K562 (cell line): ENCODE measurements around the gene ADNP2. TPM values are rescaled to one million over a fixed set of nuclear protein-coding genes. Genes with fewer than 3 reads are reported as not detected.

ENCODE experiments used
- ATAC-seq: fragments of 200-7000 bp; cut with Tn5 transposase; 3 replicates; pipeline ENCODE4 v1.9.1; 2020; ENCODE audit warnings: moderate library complexity
- BruUV-seq: library from RNA; stranded (reverse); fragments of 400-500 nt; replicated peaks from 2 replicates; lab custom pipeline; 2021; lab: Mats Ljungman, UMichigan
- CTCF ChIA-PET: fragments of 300-600 bp; formaldehyde crosslinking; extraction: SDS; loops from one replicate; lab custom pipeline; 2021; ENCODE audit warnings: low intra/inter-chr PET ratio; lab: Yijun Ruan, JAX
- POLR2A ChIA-PET: fragments of 300-600, 350-650 bp; sonication (Branson Sonifier 250); formaldehyde crosslinking; extraction: SDS; loops from one replicate; lab custom pipeline; 2021; ENCODE audit warnings: antibody characterized with exemption, inconsistent platforms; lab: Yijun Ruan, JAX
- DNase-seq, 4 experiments: peaks; one replicate each; pipeline versions ENCODE4 v3.0.0 to v3.0.0-alpha.2; 2011 to 2018; ENCODE audit warnings: low spot score in 3 of 4, mixed read lengths in 3 of 4; ENCODE audit errors: extremely low read depth in 1 of 4
- FAIRE-seq: peaks from 2 replicates; lab custom pipeline; 2011; peaks lifted over from hg19 to GRCh38; lab: Jason Lieb, UNC
- H2AFZ ChIP-seq: 2 replicates; pipeline ENCODE4 v1.6.0; 2011; ENCODE audit warnings: low read depth, low read length, control low read depth, inconsistent platforms
- H3K27ac ChIP-seq: fragments of 200-600 bp; 3 replicates; pipeline ENCODE4 v1.8.0; 2011; ENCODE audit warnings: low read depth, mild to moderate bottlenecking, control low read depth, inconsistent platforms, low read length, moderate library complexity, mixed read lengths; ENCODE audit errors: extremely low read depth
- H3K27me3 ChIP-seq, 2 experiments: fragments of 300-600 bp in 1 of 2; 2 replicates in 1 of 2; 3 replicates in 1 of 2; pipeline versions ENCODE4 v1.6.0 to v1.8.0; 2011; ENCODE audit warnings: inconsistent platforms in 2 of 2, low read length in 2 of 2, mild to moderate bottlenecking in 1 of 2, mixed read lengths in 1 of 2, moderate library complexity in 1 of 2; ENCODE audit not compliant: control insufficient read depth in 2 of 2, insufficient read depth in 2 of 2
- H3K36me3 ChIP-seq: fragments of 300-600 bp; 3 replicates; pipeline ENCODE4 v1.8.0; 2011; ENCODE audit warnings: mild to moderate bottlenecking, low read length, inconsistent platforms; ENCODE audit not compliant: control insufficient read depth, insufficient read depth
- H3K4me1 ChIP-seq, 2 experiments: fragments of 200-600 bp in 1 of 2; replicated peaks in 1 of 2; 2 replicates in 1 of 2; 3 replicates in 1 of 2; pipeline versions ENCODE4 v1.5.1 to v1.8.0; 2011; ENCODE audit warnings: inconsistent platforms in 2 of 2, low read length in 2 of 2, mild to moderate bottlenecking in 1 of 2, mixed read lengths in 1 of 2, moderate library complexity in 1 of 2; ENCODE audit not compliant: control insufficient read depth in 2 of 2, insufficient read depth in 2 of 2
- H3K4me2 ChIP-seq: 2 replicates; pipeline ENCODE4 v1.6.1; 2011; ENCODE audit warnings: low read length, control low read depth, inconsistent platforms, mixed read lengths; ENCODE audit not compliant: insufficient read depth
- H3K4me3 ChIP-seq: fragments of 200-600 bp; sonication (generic), shearing (Covaris generic); 2 replicates; pipeline ENCODE4 v1.5.1; 2016; ENCODE audit warnings: control low read depth, inconsistent platforms
- H3K79me2 ChIP-seq: fragments of 200-600 bp; 3 replicates; pipeline ENCODE4 v1.8.0; 2011; ENCODE audit warnings: low read length, inconsistent platforms; ENCODE audit not compliant: control insufficient read depth, insufficient read depth
- H3K9ac ChIP-seq, 2 experiments: 2 replicates each; pipeline versions ENCODE4 v1.6.0 to v1.6.1; 2011; ENCODE audit warnings: low read depth in 2 of 2, low read length in 2 of 2, control low read depth in 1 of 2, inconsistent platforms in 1 of 2, mild to moderate bottlenecking in 1 of 2, mixed read lengths in 1 of 2; ENCODE audit not compliant: insufficient read depth in 1 of 2
- H3K9me1 ChIP-seq: one replicate; pipeline ENCODE4 v1.6.0; 2011; ENCODE audit warnings: inconsistent platforms, mild to moderate bottlenecking, low read length, moderate library complexity; ENCODE audit not compliant: control insufficient read depth, insufficient read depth
- H3K9me3 ChIP-seq: replicated peaks from 2 replicates; pipeline ENCODE4 v1.5.1; 2011; ENCODE audit warnings: low read depth, low read length, inconsistent platforms; ENCODE audit not compliant: control insufficient read depth, insufficient read depth
- H4K20me1 ChIP-seq: replicated peaks from 2 replicates; pipeline ENCODE4 v1.6.1; 2011; ENCODE audit warnings: low read length, inconsistent platforms, mixed read lengths; ENCODE audit not compliant: control insufficient read depth, insufficient read depth
- BRF2 ChIP-seq: IDR thresholded peaks from 3 replicates; pipeline ENCODE4 v1.6.1; 2011; ENCODE audit warnings: borderline replicate concordance, mild to moderate bottlenecking; ENCODE audit not compliant: insufficient read length, insufficient read depth
- CREM ChIP-seq: IDR thresholded peaks from 2 replicates; pipeline ENCODE4 v1.6.1; 2014; ENCODE audit warnings: antibody characterized with exemption, low read depth
- DMBX1 ChIP-seq: fragments of 250-450 bp; sonication (Bioruptor Pico); IDR thresholded peaks from 2 replicates; pipeline ENCODE4 v1.8.0; 2022; ENCODE audit warnings: inconsistent platforms, mild to moderate bottlenecking, moderate library complexity, borderline replicate concordance
- FOXO4 ChIP-seq: fragments of 450-650 bp; formaldehyde crosslinking; IDR thresholded peaks from 2 replicates; pipeline ENCODE4 v1.4.0; 2020; ENCODE audit warnings: mild to moderate bottlenecking, moderate library complexity
- PRDM10 ChIP-seq: fragments of 450-650 bp; IDR thresholded peaks from 2 replicates; pipeline ENCODE4 v1.6.1; 2018; ENCODE audit not compliant: partially characterized antibody
- WGBS: fragments of 100-300 bp; shearing (Covaris generic); methylation state at CpG from one replicate; pipeline ENCODE4 v1.1.6; 2016; ENCODE audit warnings: low coverage, mixed read lengths; ENCODE audit not compliant: insufficient coverage; ENCODE audit errors: missing lambda C conversion rate; 5-methylcytosine and 5-hydroxymethylcytosine counted together
- in situ Hi-C: fragments of 300-500 bp; cut with MboI; formaldehyde crosslinking; loops from 4 replicates; pipeline ENCODE4 v1.15.0; 2018; ENCODE audit warnings: inconsistent platforms, mixed read lengths
- intact Hi-C: fragments of 100-400 bp; cut with micrococcal nuclease; formaldehyde crosslinking; loops from 2 replicates; pipeline ENCODE4 v1.14.2; 2022
- polyA plus RNA-seq, 8 experiments: library from polyadenylated mRNA; depleted of rRNA in 4 of 8; stranded (reverse) in 5 of 8; unstranded in 3 of 8; fragments of >200 nt; fragmentation: Nextera tagmentation in 2 of 8; fragmentation: Illumina TruSeq in 1 of 8; extraction: Ambion mirVana in 2 of 8; extraction: Trizol in 1 of 8; gene quantifications; 2 replicates each; pipeline versions ENCODE4 v1.2.1 to v1.2.3, GENCODE V29; 2011 to 2014; ENCODE audit warnings: inconsistent platforms in 1 of 8, missing spikeins in 1 of 8
- total RNA-seq, 7 experiments: library from RNA; depleted of rRNA in 6 of 7; stranded (reverse); fragments of >200 nt in 6 of 7; fragmentation: Illumina TruSeq in 2 of 7; extraction: Trizol in 2 of 7; gene quantifications; 2 replicates each; pipeline versions ENCODE4 v1.2.1 to v1.2.3, GENCODE V29; 2011 to 2021; ENCODE audit warnings: low replicate concordance in 1 of 7

Gene ADNP2
- total and polyA plus RNA-seq, 9 of the 15 experiments (the other 6 are each of a cell fraction or from before 2014, with no cell fraction given) = 5.8 to 24.3 (median 16.0) TPM

GRCh38 chr18:80158365-80158764 is 49.3 kb downstream of the ADNP2 start:
- Histone ChIP-seq H4K20me1 (no peaks in the 10 kb centered on the region), H2AFZ (no peak overlapping the region), H3K9ac (no peak overlapping the region), H3K9me1 (no peaks in the 10 kb centered on the region), H3K4me3 (no peak overlapping the region), H3K27ac (no peak overlapping the region), H3K4me1 (no peaks in the 10 kb centered on the region), H3K9me3 (no peaks in the 10 kb centered on the region), H3K79me2 (no peaks in the 10 kb centered on the region), H3K36me3 (no peaks in the 10 kb centered on the region), H3K27me3 (no peaks in the 10 kb centered on the region), H3K4me2 (no peak overlapping the region)
- TF ChIP-seq FOXO4 (CRISPR knock-in tag) (no peak), PRDM10 (no peak), BRF2 (no peak), DMBX1 (no peak), CREM (no peak)
- in situ Hi-C loops (no loop called here), intact Hi-C loops (loop anchor here (10.0 kb wide), 1 partner anchor 124 kb away; the partner anchor contains the start of gene RBFA)
- DNase-seq (no peak), FAIRE-seq (no peak), ATAC-seq (no peak)
- BruUV-seq = no TSS peak
- ChIA-PET POLR2A (no interaction called here), CTCF (interaction anchor here (1.9 kb wide), 1 partner anchor 99 kb away, joined by 20 read pairs; no protein-coding TSS in a partner anchor)
- 26% methylated on average over 5 of the region's 5 CpGs for WGBS
